Limb (tissue), 2 donors: Measurements from ENCODE around the gene SAPCD2.
"Not testable (repeated sequence)": the region's sequence is repeated elsewhere in the genome, so short reads cannot be mapped to it uniquely, and the experiment has no call there.

Source experiments
- DNase-seq, 2 donors: peaks; one replicate each; pipeline ENCODE4 v3.0.0-alpha.2; 2016; ENCODE audit errors: extremely low spot score in 2 of 2

SAPCD2 gene

GRCh38 chr9:137033481-137033880 lies 36.9 kb downstream of the SAPCD2 start:
- DNase-seq = not testable (repeated sequence)

GRCh38 chr9:137032858-137033257 lies 37.5 kb downstream of the SAPCD2 start:
- no peak for DNase-seq

GRCh38 chr9:137031904-137032640 lies 38.3 kb downstream of the SAPCD2 start, which contains the start of gene FUT7:
Gene FUT7, minus strand, starts transcription at chr9:137032088. Its CDS starts 97 bp downstream, at chr9:137031991.
- DNase-seq = no peak

GRCh38 chr9:137030538-137031527 lies 39.5 kb downstream of the SAPCD2 start:
- DNase-seq = no peak

GRCh38 chr9:137030006-137030405 lies 40.4 kb downstream of the SAPCD2 start:
- no peak for DNase-seq

GRCh38 chr9:137029058-137029936 lies 41.1 kb downstream of the SAPCD2 start:
- peak in 1 of 2 donors; percentile 83 for DNase-seq

GRCh38 chr9:137028263-137029057 lies 41.9 kb downstream of the SAPCD2 start:
- DNase-seq = peak in 1 of 2 donors; percentile 79

GRCh38 chr9:137027369-137028262 lies 42.7 kb downstream of the SAPCD2 start, which contains the start of gene ABCA2:
Gene ABCA2, minus strand, starts transcription at chr9:137028237. Its CDS starts 97 bp downstream, at chr9:137028140.
- DNase-seq = peak in 1 of 2 donors; percentile 63

GRCh38 chr9:137026828-137027227 lies 43.5 kb downstream of the SAPCD2 start:
- no peak for DNase-seq

GRCh38 chr9:137026384-137026783 lies 44.0 kb downstream of the SAPCD2 start:
- no peak for DNase-seq

- DNase-seq = peak in 1 of 2 donors; percentile 66
Measured at GRCh38 chr9:137025517-137025966, 44.8 kb downstream of the SAPCD2 start.

GRCh38 chr9:137023583-137023991 lies 46.8 kb downstream of the SAPCD2 start:
- no peak for DNase-seq

- no peak for DNase-seq
Measured at GRCh38 chr9:137023157-137023556, 47.2 kb downstream of the SAPCD2 start.

- DNase-seq = no peak
Measured at GRCh38 chr9:137022662-137023008, 47.7 kb downstream of the SAPCD2 start.

- no peak for DNase-seq
Measured at GRCh38 chr9:137021979-137022661, 48.2 kb downstream of the SAPCD2 start.

GRCh38 chr9:137021568-137021978 lies 48.8 kb downstream of the SAPCD2 start:
- no peak for DNase-seq

GRCh38 chr9:137020771-137021567 lies 49.4 kb downstream of the SAPCD2 start:
- DNase-seq = no peak
